Neuronal stem cell (in vitro differentiated cells): ENCODE results near the gene HMX3.

Source experiments
- DNase-seq: peaks from one replicate; pipeline ENCODE4 v3.0.0-alpha.2; 2013; ENCODE audit warnings: low spot score
- H2AFZ ChIP-seq: one replicate; pipeline ENCODE4 v1.6.1; 2013; ENCODE audit warnings: mild to moderate bottlenecking, low read length, inconsistent platforms
- H2AK5ac ChIP-seq: 2 replicates; pipeline ENCODE4 v1.6.1; 2013; ENCODE audit warnings: low read depth, mild to moderate bottlenecking, inconsistent platforms, low read length, moderate library complexity, mixed read lengths
- H2BK120ac ChIP-seq: 2 replicates; pipeline ENCODE4 v1.6.1; 2013; ENCODE audit warnings: low read depth, mild to moderate bottlenecking, inconsistent platforms, low read length, moderate library complexity, mixed read lengths
- H2BK12ac ChIP-seq: one replicate; pipeline ENCODE4 v1.6.1; 2013; ENCODE audit warnings: low read length, inconsistent platforms
- H2BK15ac ChIP-seq: 2 replicates; pipeline ENCODE4 v1.6.1; 2013; ENCODE audit warnings: mild to moderate bottlenecking, low read length, inconsistent platforms, mixed read lengths
- H2BK5ac ChIP-seq: one replicate; pipeline ENCODE4 v1.6.1; 2013; ENCODE audit warnings: inconsistent platforms, mild to moderate bottlenecking, low read length, moderate library complexity
- H3K14ac ChIP-seq: one replicate; pipeline ENCODE4 v1.6.1; 2013; ENCODE audit warnings: low read length, inconsistent platforms
- H3K18ac ChIP-seq: 2 replicates; pipeline ENCODE4 v1.6.1; 2013; ENCODE audit warnings: low read length, inconsistent platforms
- H3K23ac ChIP-seq: 2 replicates; pipeline ENCODE4 v1.6.1; 2013; ENCODE audit warnings: low read depth, mild to moderate bottlenecking, mixed read lengths, low read length, inconsistent platforms; ENCODE audit not compliant: poor library complexity
- H3K27ac ChIP-seq: replicated peaks from 3 replicates; pipeline ENCODE4 v1.5.1; 2013; ENCODE audit warnings: low read length, inconsistent platforms
- H3K27me3 ChIP-seq, 3 experiments: 2 replicates each; pipeline ENCODE4 v1.6.1; 2013; ENCODE audit warnings: low read length in 3 of 3, mild to moderate bottlenecking in 2 of 3, inconsistent platforms in 1 of 3, low read depth in 1 of 3, mixed read lengths in 1 of 3, moderate library complexity in 1 of 3; ENCODE audit not compliant: control insufficient read depth in 3 of 3, insufficient read depth in 3 of 3
- H3K36me3 ChIP-seq, 2 donors: replicated peaks in 1 of 2; 2 replicates each; pipeline ENCODE4 v1.6.1; 2013; ENCODE audit warnings: low read length in 2 of 2; ENCODE audit not compliant: control insufficient read depth in 2 of 2, insufficient read depth in 2 of 2
- H3K4ac ChIP-seq: 2 replicates; pipeline ENCODE4 v1.6.1; 2013; ENCODE audit warnings: inconsistent platforms, mild to moderate bottlenecking, low read length, moderate library complexity
- H3K4me1 ChIP-seq, 2 donors: 1 replicate in 1 of 2; 2 replicates in 1 of 2; pipeline ENCODE4 v1.6.1; 2013; ENCODE audit warnings: low read length in 2 of 2, low read depth in 1 of 2; ENCODE audit not compliant: control insufficient read depth in 2 of 2, insufficient read depth in 1 of 2
- H3K4me2 ChIP-seq: one replicate; pipeline ENCODE4 v1.6.1; 2013; ENCODE audit warnings: mild to moderate bottlenecking, low read length, inconsistent platforms; ENCODE audit not compliant: insufficient read depth, poor library complexity, severe bottlenecking
- H3K4me3 ChIP-seq, 2 donors: 2 replicates each; pipeline ENCODE4 v1.5.1; 2013; ENCODE audit warnings: low read length in 2 of 2, mild to moderate bottlenecking in 2 of 2, inconsistent platforms in 1 of 2, moderate library complexity in 1 of 2
- H3K79me1 ChIP-seq: one replicate; pipeline ENCODE4 v1.6.1; 2013; ENCODE audit warnings: low read depth, mild to moderate bottlenecking, inconsistent platforms, low read length, moderate library complexity
- H3K9ac ChIP-seq: one replicate; pipeline ENCODE4 v1.6.1; 2013; ENCODE audit warnings: mild to moderate bottlenecking, low read depth, low read length, inconsistent platforms; ENCODE audit not compliant: poor library complexity
- H3K9me3 ChIP-seq, 2 donors: replicated peaks in 1 of 2; 2 replicates each; pipeline versions ENCODE3 to v1.6.1; 2013; ENCODE audit warnings: low read length in 2 of 2, mild to moderate bottlenecking in 2 of 2, inconsistent platforms in 1 of 2, low read depth in 1 of 2, mixed read lengths in 1 of 2, moderate library complexity in 1 of 2; ENCODE audit not compliant: control insufficient read depth in 2 of 2, insufficient read depth in 1 of 2
- H4K8ac ChIP-seq: one replicate; pipeline ENCODE4 v1.6.1; 2013; ENCODE audit warnings: low read depth, mild to moderate bottlenecking, inconsistent platforms, low read length, moderate library complexity
- H4K91ac ChIP-seq: one replicate; pipeline ENCODE4 v1.6.1; 2013; ENCODE audit warnings: low read length, low read depth, mild to moderate bottlenecking, inconsistent platforms; ENCODE audit not compliant: poor library complexity
- WGBS, 2 donors: extraction: QIAGEN DNeasy Blood & Tissue Kit; methylation state at CpG; one replicate each; pipeline ENCODE4 v1.1.7; 2013; ENCODE audit warnings: missing lambda C conversion rate in 2 of 2, mixed read lengths in 1 of 2; ENCODE audit not compliant: insufficient read length in 2 of 2, insufficient replicate concordance in 1 of 2; ENCODE audit errors: extremely low coverage in 2 of 2; 5-methylcytosine and 5-hydroxymethylcytosine counted together

HMX3 gene

GRCh38 chr10:123145542-123146012, 9.8 kb downstream of the HMX3 start:
- Histone ChIP-seq H2AK5ac (peak overlapping the region; percentile 88), H3K79me1 (peaks cover 2% of the 10 kb centered on the region), H3K14ac (no peak overlapping the region), H3K23ac (no peak overlapping the region), H2BK120ac (no peak overlapping the region), H3K36me3 (no peaks in the 10 kb centered on the region), H2BK15ac (no peak overlapping the region), H3K18ac (no peak overlapping the region), H4K8ac (no peak overlapping the region), H3K9ac (no peak overlapping the region), H3K4me1 (peaks cover 2 to 11% of the 10 kb centered on the region in 2 donors), H3K9me3 (peaks cover 0 to 4% of the 10 kb centered on the region in 2 donors), H3K4me3 (no peak overlapping the region), H2BK12ac (no peak overlapping the region), H2AFZ (peak overlapping the region; percentile 48), H3K4me2 (no peak overlapping the region), H2BK5ac (no peak overlapping the region), H3K27ac (no peak overlapping the region), H3K4ac (no peak overlapping the region), H3K27me3 (peaks cover 81 to 100% (median 100%) of the 10 kb centered on the region in 3 experiments), H4K91ac (no peak overlapping the region)
- no CpG with 5 or more reads among the region's 14 CpGs for WGBS, 2 donors
- peak; percentile 12 for DNase-seq

- DNase-seq, result peak; percentile 33
- H2BK5ac ChIP-seq, result no peak overlapping the region
- peak overlapping the region; percentile 60 for H3K18ac ChIP-seq
- no peaks in the 10 kb centered on the region for H3K36me3 ChIP-seq
- H3K27me3 ChIP-seq, result peaks cover 83 to 100% (median 100%) of the 10 kb centered on the region in 3 experiments
- peak overlapping the region; percentile 15 for H3K4me2 ChIP-seq
- peak overlapping the region; percentile 48 for H2AFZ ChIP-seq
- no peak overlapping the region for H4K8ac ChIP-seq
- H3K4ac ChIP-seq, result no peak overlapping the region
- no peak overlapping the region for H4K91ac ChIP-seq
- peaks cover 2% of the 10 kb centered on the region for H3K79me1 ChIP-seq
- peaks cover 0 to 2% of the 10 kb centered on the region in 2 donors for H3K9me3 ChIP-seq
- no CpG with 5 or more reads among the region's 59 CpGs for WGBS, 2 donors
- H3K4me3 ChIP-seq, result no peak overlapping the region
- H2AK5ac ChIP-seq, result peak overlapping the region; percentile 88
- peaks cover 7 to 16% of the 10 kb centered on the region in 2 donors for H3K4me1 ChIP-seq
- no peak overlapping the region for H2BK120ac ChIP-seq
- H2BK15ac ChIP-seq, result no peak overlapping the region
- H2BK12ac ChIP-seq, result no peak overlapping the region
- H3K14ac ChIP-seq, result no peak overlapping the region
- H3K9ac ChIP-seq, result no peak overlapping the region
- no peak overlapping the region for H3K27ac ChIP-seq
- H3K23ac ChIP-seq, result peak overlapping the region; percentile 4
These were observed 10.5 kb downstream of the HMX3 start for GRCh38 chr10:123146013-123146893.

GRCh38 chr10:123146894-123147634, 11.3 kb downstream of the HMX3 start:
- peak overlapping the region; percentile 50 for H2AK5ac ChIP-seq
- no peak overlapping the region for H2BK12ac ChIP-seq
- H3K36me3 ChIP-seq, result no peaks in the 10 kb centered on the region
- peaks cover 78 to 100% (median 99%) of the 10 kb centered on the region in 3 experiments for H3K27me3 ChIP-seq
- H3K4me2 ChIP-seq, result no peak overlapping the region
- H3K4me3 ChIP-seq, result no peak overlapping the region
- H3K14ac ChIP-seq, result no peak overlapping the region
- peaks cover 2% of the 10 kb centered on the region for H3K79me1 ChIP-seq
- peak overlapping the region; percentile 19 for H2BK15ac ChIP-seq
- no peak overlapping the region for H2BK5ac ChIP-seq
- no peak overlapping the region for H4K91ac ChIP-seq
- DNase-seq, result peak; percentile 6
- peak overlapping the region; percentile 60 for H3K18ac ChIP-seq
- peaks cover 11 to 19% of the 10 kb centered on the region in 2 donors for H3K4me1 ChIP-seq
- no CpG with 5 or more reads among the region's 24 CpGs for WGBS, 2 donors
- peaks cover 0 to 2% of the 10 kb centered on the region in 2 donors for H3K9me3 ChIP-seq
- no peak overlapping the region for H4K8ac ChIP-seq
- H3K4ac ChIP-seq, result no peak overlapping the region
- no peak overlapping the region for H2BK120ac ChIP-seq
- H3K23ac ChIP-seq, result no peak overlapping the region
- H3K9ac ChIP-seq, result no peak overlapping the region
- H3K27ac ChIP-seq, result no peak overlapping the region
- peak overlapping the region; percentile 48 for H2AFZ ChIP-seq
